ENCODE data around the gene ARID3B.
"Not testable (repeated sequence)": the region's sequence is repeated elsewhere in the genome, so short reads cannot be mapped to it uniquely, and the experiment has no call there.

The ARID3B gene

DNA sequence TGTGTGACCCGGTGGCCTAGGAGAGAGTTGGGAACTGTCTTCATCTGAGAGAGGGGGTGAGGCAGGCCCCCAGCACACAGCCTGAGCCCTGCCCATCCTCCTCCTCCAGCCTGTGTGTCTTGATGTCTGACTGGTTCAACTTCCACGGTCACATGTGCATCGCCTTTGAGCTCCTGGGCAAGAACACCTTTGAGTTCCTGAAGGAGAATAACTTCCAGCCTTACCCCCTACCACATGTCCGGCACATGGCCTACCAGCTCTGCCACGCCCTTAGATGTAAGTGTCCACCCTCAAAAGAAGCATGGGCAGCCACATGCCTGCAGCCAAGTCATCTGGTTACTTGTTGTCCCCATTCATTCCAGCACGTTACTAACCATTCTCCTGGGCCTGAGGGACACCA, 84.7 kb downstream of the ARID3B start:
- DNase-seq = no peak

DNA sequence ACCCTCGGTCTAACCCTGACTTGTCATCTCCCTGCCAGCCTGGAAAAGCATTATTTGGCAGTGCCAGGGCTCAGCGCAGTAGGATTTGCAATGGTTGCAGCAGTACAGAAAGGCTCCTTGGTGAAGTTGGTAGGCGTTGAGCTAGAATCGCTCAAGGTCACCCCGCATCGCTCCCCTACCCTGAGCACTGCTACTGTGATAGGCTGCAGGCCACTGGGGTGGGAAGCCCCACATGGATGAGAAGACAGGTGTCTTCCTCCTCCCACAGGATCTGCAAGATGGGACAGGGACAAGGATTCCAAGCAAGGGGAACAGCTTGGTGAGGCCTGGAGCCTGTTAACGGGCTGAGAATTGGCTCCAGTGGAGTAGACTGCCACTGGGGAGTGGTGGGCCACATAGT, 85.3 kb downstream of the ARID3B start:
- DNase-seq = no peak

DNA sequence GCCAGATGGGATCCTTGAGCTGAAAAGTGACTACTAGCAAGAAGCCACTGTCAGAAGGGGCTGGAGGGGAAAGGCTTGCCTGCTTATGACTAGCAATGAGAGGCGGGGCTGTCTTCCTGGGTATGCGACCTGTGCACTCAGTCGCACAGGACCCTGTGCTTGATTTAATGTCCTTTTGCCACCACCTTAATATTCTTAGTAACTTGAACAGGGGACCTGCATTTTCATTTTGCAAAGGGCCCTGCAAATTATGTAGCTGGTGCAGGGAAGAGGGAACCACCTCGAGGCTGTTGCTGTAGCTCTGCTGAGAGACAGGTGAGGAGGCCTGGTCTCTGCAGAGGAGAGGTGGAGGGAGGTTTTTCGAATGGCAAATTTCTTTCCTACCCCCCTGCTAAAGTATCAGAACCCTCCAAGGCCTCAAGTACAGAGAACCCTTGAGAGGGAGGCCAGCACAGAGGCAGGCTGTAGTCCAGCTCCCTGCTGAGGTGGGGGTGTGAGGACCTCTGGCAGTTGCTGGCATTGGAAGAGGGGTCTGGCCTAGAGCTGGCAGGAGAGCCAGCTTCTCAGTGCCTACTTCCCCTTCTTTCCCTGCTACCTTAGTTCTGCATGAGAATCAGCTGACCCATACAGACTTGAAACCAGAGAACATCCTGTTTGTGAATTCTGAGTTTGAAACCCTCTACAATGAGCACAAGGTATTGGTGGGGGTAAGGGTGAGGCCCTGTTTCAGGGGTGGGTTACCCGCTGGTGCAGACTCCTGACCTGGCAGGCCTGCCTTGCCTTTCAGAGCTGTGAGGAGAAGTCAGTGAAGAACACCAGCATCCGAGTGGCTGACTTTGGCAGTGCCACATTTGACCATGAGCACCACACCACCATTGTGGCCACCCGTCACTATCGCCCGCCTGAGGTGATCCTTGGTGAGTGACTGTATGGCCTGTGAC, 86.0 kb downstream of the ARID3B start:
- no peak for DNase-seq

DNA sequence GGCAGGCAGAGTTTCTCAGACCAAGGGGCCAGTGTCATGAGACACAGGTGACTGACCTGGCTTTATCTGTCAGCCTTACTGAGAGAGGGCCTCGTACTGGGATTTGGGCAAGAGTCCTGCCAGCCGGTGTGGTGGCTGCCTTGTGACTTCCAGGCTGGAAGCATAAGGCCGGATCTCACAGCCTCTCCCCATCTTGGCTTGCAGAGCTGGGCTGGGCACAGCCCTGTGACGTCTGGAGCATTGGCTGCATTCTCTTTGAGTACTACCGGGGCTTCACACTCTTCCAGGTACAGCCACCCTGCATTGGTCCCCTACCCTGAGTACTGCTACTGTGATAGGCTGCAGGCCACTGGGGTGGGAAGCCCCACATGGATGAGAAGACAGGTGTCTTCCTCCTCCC, 86.7 kb downstream of the ARID3B start:
- DNase-seq = no peak

DNA sequence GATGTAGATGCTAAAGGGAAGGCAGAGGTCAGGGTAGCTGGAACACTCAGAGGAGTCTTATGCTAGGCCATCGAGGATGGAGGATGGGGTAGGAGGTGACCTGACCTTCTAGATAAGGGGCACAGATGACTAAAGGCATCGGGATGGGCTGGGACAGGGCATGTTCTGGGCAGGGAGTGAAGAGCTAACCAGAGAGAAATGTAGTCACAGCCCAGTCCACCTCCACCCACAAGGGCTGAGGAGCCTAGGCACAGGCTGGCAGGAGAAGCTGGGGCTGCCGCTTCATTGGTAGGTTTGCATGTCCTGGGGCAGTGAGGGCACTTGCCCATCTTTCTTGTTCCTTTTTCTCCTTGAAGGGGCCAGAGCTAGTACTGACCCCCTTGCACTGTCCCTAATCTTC, 87.2 kb downstream of the ARID3B start:
- no peak for DNase-seq

DNA sequence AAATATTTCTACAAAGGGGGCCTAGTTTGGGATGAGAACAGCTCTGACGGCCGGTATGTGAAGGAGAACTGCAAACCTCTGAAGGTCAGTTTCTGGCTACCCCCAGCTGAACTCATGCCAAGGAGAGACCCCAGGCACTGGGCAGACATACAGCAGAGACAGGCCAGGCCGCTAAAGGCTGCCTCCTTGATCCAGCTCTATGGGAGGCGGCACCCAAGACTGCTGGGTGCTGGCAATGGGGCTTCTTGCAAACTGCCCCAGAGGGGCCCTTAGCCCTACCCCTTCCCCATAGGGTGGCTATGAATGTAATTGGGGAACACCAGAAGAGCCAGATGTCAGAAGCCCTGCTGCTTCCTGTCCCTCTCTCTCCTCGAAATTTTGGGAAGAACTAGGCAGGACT, 87.9 kb downstream of the ARID3B start:
- no peak for DNase-seq

DNA sequence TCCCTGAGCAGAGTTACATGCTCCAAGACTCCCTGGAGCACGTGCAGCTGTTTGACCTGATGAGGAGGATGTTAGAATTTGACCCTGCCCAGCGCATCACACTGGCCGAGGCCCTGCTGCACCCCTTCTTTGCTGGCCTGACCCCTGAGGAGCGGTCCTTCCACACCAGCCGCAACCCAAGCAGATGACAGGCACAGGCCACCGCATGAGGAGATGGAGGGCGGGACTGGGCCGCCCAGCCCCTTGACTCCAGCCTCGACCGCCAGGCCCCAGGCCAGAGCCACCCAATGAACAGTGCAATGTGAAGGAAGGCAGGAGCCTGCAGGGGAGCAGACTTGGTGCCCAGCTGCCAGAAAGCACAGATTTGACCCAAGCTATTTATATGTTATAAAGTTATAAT, 88.7 kb downstream of the ARID3B start:
- not testable (repeated sequence) for DNase-seq

DNA sequence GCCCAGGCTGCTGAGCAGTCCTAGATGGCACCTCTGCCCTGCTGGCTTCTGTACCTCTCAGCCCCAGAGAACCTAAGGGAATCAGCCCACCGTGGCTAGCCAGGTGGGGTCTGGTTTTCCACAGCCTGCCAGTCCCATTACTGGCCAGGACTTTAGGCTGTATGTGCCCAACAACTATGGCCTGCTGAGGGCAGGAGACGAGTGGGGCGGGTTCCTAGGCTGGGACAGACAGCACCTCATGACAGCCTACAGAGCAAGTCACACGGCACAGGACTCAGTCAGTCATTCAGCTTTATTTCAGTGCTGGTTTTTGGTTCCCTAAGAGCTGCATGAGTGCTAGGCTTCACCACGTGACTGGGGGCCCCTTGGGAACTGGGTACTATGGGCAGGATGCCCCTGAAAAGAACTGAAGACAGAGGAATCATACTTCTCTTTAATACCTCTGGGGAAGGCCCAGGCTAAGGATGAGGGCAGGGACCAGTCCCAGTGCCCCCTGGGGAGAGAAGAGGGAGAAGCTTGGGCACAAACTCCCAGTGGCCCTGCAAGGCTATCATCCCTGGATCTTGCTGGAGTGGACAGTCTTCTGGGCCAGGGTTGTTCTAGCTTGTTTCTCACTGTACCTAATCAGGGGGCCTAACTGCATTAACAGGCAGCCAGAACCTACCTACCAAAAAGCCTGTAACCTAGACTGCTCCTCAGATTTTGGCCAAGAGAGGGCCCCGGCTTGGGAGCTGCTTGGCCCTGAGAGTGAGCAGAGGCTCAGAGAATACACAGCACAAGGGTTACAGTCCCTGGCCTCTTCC, 89.5 kb downstream of the ARID3B start:
- DNase-seq = no peak

DNA sequence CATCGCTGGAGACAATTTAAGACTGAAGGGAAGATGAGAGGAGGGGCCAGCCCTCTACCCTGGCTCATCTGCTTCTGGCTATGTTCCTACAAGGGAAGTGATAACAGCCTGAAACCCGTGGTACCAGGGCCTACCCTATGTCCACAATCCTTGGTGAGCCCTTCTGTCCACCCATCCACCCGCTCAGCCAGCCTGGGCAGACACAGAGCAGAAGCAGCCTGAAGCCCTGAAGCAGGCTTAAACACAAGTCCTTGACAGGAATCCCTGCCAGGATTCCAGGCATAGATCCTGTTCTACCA, 90.0 kb downstream of the ARID3B start:
- no peak for DNase-seq

DNA sequence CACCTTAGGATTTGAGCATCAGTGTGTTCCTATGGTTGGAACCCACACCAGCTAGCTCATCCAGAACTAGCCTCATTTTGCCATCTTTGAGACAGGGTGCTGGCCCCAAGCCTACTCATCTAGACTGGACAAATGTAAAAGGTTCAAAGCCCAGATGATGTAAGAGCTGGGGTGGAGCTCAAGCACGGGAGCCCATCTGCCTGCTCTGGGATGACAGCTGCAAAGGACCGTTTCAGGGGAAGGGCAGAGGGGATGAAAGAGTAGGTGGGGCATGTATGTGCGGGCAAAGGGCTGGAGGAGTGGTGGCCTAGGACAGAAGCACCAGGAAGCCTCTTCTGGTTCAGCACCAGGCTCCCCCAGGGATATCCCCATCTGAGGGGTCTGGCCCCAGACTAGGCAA, 90.4 kb downstream of the ARID3B start:
- peak; percentile 31 for DNase-seq

DNA sequence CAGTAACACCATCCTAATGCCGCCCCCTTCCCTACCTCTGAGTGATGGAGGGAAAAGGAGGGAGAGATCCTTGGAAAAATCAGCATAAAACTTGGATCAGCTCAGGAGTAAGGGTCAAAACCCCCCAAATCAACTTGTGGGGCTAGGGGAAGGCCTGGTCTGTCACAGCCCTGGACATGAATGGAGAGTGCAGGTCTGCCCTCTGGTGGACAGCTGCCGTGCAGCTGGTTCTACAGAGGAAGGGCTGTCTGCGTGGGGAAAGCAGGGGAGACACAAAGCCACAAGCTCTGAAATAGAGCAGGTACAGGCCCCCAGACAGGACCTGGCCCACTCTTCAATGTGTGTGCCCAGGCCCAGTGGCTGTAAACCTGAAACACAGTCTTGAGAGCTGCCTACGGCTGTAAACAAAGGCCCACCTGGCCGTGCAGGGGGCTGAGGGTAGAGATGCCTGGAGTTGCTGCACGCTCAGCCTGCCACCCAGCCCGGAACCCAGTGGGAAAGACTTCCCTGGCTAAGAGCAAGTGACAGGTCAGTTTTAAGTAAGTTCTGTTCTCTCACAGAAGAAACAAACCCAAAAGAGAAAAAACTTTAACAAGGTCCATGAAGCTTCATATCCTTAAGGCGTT, 91.0 kb downstream of the ARID3B start:
- peak; percentile 71 for DNase-seq

DNA sequence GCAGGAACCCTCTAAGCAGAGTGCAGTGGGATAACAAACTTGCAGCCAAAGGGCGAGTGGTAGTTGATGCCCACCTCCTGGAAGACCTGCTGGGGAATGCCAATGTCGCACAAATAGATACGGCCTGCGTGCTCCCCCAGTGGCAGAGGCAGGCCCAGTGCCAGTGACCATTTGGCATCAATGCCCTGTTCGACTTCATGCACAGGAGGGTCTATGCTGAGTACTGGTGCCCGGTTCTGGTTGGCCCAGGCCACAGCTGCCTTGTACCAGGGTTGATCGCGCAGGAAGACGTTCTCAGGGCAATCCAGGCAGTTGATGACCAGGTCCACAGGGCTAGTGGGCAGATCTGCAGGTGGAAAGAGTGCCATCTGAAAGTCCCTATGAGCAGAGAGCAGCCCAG, 91.6 kb downstream of the ARID3B start:
- DNase-seq = no peak

DNA sequence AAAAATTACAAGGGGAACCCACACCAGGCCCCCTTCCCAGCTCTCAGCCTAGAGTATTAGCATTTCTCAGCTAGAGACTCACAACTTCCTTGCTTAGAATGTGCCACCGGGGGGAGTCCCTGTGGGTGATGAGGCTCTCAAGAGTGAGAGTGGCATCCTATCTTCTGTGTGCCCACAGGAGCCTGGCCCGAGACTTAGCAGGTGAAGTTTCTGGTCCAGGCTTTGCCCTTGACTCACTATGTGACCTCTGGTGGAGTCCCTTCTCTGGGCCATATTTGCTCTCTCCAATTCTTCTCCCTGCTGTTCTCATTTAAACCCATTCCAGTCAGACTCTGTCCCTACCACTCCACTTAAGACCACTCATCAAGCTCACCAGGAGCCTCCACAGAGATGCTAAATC, 92.8 kb downstream of the ARID3B start:
- no peak for DNase-seq

DNA sequence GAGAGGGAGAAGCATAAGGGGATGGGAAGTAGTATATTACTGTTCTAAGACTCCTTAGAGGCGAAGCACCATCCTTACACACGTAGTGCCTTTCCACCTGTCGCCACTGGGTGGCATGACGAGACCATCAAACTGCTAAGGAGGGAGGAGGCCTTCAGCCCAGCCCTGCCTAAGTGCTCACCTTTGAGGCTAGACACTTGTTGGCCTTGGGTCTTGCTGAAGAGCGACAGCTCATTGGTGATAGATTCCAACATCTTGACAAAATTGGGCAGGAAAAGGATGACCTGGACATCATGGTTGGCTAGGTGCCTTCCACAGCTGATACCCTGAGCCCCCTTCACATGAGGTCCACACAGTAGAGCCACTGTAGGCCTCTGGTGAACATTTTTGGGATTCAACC, 94.2 kb downstream of the ARID3B start:
- peak; percentile 81 for DNase-seq

DNA sequence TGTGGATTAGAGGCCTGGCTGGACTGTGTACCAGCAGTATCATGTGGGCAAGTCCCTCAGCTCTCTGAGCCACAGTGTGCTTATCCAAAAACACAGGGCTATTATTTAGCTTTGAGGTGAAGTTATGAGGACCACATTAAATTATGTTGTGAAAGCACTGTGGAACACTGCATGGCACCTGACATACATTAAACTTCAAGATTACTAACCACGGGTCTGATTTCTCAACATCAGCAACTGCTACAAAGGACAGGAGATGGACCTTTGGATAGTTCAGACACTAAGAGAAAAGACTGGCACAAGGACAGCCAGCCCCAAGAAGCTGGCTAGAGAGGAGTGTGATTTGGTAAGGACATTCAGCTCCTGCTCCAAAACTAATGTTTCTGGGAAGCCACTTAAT, 96.0 kb downstream of the ARID3B start:
- DNase-seq = no peak

DNA sequence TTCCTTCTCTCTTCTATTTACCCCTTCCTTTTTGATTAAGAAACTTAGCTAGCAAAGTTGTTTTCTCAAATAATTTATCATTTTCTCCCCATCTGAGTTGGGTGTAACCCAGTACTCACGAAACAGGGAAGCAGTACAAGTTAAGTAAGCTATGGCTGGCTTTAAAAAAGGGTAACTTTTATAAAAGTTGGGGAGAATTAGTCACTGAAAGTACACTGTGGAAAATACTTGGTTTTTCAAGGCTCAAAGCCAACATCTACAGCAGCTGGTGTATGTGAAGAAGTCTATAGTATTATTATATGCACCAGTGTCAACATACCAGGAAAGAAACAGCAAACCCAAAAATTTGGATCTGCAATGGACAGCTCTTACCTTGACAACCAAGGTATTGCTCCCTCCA, 100.1 kb downstream of the ARID3B start:
- no peak for DNase-seq

DNA sequence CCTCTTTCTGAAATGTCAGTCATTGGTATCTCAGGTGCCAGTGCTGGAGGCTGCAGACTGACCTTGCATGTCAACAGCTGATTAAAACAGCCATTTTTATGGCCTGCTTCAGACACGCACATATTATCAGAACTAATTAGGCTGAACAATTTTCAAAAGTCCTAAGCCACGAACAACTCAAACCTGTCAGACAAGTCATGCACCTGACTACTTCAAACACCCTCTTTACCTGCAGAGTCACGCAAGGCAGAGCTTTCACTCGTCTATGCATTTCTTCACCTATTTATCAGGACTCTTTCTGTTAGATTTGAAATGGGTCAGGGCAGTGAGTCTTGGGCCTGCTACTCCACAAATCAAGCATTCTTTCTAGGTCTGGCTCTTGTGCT, 101.3 kb downstream of the ARID3B start:
- peak; percentile 96 for DNase-seq

DNA sequence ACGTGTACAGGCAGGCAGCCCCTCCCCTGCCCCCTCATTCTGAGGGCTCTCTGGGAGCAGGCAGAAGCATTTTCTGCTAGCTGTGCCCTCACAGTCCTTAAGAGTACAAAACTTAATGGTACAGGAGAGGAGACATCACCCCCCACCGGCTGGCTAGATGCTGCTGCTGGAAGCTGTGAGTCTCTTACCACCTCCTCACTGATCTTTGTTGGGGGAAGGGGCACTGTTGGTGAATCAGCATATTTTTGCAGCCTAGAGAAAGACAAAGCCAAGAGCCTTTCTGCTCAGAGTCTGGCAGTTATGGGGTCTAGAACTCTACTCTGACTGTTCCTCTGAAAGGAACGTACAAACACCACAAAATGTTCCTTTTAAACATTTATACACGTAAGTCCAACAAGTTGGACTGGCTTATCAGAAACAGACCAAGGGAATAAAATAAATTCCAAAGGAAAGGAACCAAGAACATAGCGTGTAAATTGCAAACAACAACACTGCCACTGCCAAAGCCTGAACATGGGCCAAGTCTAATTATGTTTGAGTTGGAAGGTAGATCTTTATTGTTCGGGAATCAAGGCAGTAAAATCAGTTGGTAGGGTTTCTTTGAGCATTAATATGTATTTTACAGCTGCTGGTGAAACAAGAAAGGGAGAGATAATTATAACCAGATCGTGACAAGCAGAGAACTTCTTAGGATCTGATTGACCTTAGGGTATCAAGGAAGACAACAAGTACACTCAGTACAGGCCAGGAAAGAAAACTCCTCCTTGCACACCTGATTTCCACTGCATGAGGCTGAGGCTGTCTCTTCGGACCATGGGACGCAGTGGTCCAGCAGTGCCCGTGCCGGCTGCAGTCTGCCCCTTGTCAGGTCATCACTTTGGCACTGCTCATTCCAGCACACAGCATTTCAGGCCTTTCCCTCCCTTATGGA, 102.0 kb downstream of the ARID3B start:
- peak; percentile 88 for DNase-seq

DNA sequence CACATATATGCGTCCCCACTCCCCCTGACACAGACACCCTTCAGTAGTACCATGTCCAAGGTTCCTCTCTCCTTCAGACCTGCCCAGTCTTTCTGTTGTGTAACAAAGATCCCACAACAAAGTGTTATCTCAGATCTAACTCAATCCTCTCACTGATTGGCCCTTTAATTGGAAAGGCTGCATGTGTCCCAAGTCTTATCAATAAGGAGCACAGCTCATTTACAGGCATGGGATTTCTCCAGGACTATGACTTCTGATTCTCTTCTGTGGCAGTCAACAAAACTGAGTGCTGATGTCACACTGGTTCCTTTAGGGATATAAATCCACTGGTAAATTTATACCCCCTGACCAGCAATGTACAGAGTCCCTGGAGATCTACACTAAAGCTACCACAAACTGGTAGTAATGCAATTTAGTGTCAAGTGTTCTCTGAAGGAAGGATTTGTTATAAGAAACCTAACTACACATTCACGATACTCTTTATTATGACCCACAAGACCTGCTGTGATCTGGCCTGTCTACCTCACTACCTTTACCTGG, 102.7 kb downstream of the ARID3B start:
- DNase-seq = peak; percentile 37

DNA sequence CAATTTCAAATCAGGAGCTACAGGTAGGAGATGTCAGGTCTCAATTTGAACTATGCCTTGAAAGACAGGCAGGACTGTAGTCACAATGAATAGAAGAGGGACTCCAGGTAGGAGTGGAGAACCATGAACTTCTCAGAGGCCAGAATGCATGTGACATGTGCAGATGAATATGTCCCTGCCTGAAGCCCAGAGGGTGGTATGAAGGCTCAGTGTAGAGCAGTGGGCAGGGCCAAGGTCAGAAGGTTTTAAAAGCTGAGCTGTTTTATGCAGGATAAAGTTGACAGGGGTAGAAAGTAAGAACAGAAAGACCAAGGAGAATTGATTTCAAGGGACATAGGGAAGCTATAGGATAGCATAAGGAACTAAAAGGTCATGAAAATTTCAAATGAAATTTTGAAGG, 105.5 kb downstream of the ARID3B start:
- DNase-seq = no peak

Data from DMS53 (cell line).